ENCODE results near the gene PHLDA2.

Gene PHLDA2

DNA sequence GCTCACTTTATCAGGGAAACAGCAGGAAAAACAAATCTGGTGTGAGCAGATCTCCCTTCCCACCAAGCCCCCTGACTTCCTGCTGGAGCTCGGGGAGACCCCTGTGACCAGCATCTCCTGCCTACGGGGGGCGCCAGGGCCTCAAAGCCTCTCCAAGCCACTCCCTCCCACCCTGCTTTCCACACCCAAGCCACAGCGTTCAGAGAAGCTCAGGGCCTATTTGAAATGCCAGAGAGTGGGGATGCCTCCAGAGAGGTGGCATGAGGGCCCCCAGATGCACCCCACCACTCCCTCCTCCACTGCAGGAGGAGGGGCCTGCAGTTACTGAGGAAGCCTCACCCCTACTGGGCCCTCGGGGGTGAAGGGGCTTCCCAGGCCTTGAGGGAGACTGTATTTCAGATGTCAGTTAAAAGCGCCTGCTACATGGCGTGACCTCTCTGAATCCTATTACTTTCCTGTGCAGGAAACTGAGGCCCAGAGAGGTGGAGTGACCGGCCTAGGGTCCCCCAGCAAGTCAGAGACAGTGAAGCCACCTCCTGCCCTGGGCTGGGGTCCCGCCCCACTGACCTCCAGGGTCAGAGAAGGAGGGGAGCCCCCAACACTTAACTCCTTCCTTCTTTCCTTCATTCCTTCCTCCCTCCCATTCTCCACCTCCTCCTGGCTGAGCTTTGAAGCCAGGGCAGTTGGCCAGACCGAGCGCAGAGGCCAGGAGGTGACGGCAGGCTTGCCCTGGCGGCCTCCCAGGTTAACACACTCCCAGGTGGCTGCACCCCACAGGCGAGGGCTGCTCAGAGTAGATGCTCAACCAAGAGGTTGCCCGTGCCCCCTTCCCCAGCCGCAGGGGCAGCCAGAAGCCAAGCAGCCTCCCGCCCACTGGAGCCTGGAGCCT is 37.6 kb downstream of the PHLDA2 start:
- H3K27me3 ChIP-seq (ENCODE audit: control insufficient read depth, insufficient read depth, low read length) = no peaks in the 10 kb centered on the region
- H3K9ac ChIP-seq (ENCODE audit: low read length) = peak overlapping the region; percentile 39
- H3K4me1 ChIP-seq (ENCODE audit: control insufficient read depth, insufficient read depth, low read length) = peaks cover 4% of the 10 kb centered on the region
- no peak overlapping the region for H3K27ac ChIP-seq (ENCODE audit: low read depth, low read length)
- no peaks in the 10 kb centered on the region for H3K36me3 ChIP-seq (ENCODE audit: control insufficient read depth, insufficient read depth, low read length)
- peak overlapping the region; percentile 47 for H3K4me3 ChIP-seq (ENCODE audit: low read length)

GRCh38 chr11:2890466-2891294 is 38.5 kb downstream of the PHLDA2 start:
- no peak overlapping the region for H3K4me3 ChIP-seq (ENCODE audit: low read length)
- H3K27ac ChIP-seq (ENCODE audit: low read depth, low read length) = no peak overlapping the region
- peaks cover 7% of the 10 kb centered on the region for H3K4me1 ChIP-seq (ENCODE audit: control insufficient read depth, insufficient read depth, low read length)
- no peaks in the 10 kb centered on the region for H3K27me3 ChIP-seq (ENCODE audit: control insufficient read depth, insufficient read depth, low read length)
- H3K36me3 ChIP-seq (ENCODE audit: control insufficient read depth, insufficient read depth, low read length) = no peaks in the 10 kb centered on the region
- no peak overlapping the region for H3K9ac ChIP-seq (ENCODE audit: low read length)

GRCh38 chr11:2889362-2890273 is 39.6 kb downstream of the PHLDA2 start:
- no peak overlapping the region for H3K4me3 ChIP-seq (ENCODE audit: low read length)
- H3K9ac ChIP-seq (ENCODE audit: low read length) = no peak overlapping the region
- H3K36me3 ChIP-seq (ENCODE audit: control insufficient read depth, insufficient read depth, low read length) = no peaks in the 10 kb centered on the region
- no peak overlapping the region for H3K27ac ChIP-seq (ENCODE audit: low read depth, low read length)
- peaks cover 10% of the 10 kb centered on the region for H3K4me1 ChIP-seq (ENCODE audit: control insufficient read depth, insufficient read depth, low read length)
- no peaks in the 10 kb centered on the region for H3K27me3 ChIP-seq (ENCODE audit: control insufficient read depth, insufficient read depth, low read length)

- H3K36me3 ChIP-seq (ENCODE audit: control insufficient read depth, insufficient read depth, low read length) = no peaks in the 10 kb centered on the region
- no peak overlapping the region for H3K4me3 ChIP-seq (ENCODE audit: low read length)
- no peak overlapping the region for H3K9ac ChIP-seq (ENCODE audit: low read length)
- H3K27ac ChIP-seq (ENCODE audit: low read depth, low read length) = no peak overlapping the region
- H3K4me1 ChIP-seq (ENCODE audit: control insufficient read depth, insufficient read depth, low read length) = peaks cover 10% of the 10 kb centered on the region
- H3K27me3 ChIP-seq (ENCODE audit: control insufficient read depth, insufficient read depth, low read length) = no peaks in the 10 kb centered on the region
Observed at GRCh38 chr11:2888266-2888968, 40.8 kb downstream of the PHLDA2 start.

DNA sequence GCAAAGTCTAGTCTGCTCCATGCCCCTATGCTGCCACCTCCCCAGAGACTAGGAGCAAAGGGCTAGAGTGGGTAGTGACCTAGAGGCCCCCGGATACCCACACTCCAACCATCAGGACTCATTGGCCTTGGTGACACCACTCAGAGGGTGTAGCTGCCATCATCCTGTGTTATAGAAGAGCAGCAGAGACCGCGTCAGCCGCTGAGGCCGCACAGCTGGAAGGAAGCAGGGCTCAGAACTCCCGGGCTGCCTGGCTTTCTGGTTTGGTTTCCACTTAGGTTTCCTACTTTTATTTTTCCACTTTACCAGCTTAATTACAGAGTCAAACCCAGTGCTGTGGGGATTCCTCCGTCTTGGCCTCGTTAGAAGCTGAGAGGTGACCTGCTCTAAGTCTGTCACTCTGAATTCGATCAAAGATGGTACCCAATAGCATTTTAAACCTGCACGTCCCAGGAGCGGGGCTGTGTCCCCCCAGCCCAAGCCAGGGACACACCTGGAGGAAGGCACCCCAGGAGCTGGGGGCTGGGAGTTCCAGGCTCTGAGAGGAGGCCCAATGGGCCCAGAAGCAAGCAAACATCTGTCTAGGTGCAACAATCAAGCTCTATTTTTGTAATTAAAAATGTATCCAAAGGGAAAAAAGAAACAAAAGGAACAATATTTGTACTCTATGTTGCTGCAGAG is 41.6 kb downstream of the PHLDA2 start:
- Histone ChIP-seq H3K4me3 (ENCODE audit: low read length) (no peak overlapping the region), H3K36me3 (ENCODE audit: control insufficient read depth, insufficient read depth, low read length) (no peaks in the 10 kb centered on the region), H3K27me3 (ENCODE audit: control insufficient read depth, insufficient read depth, low read length) (no peaks in the 10 kb centered on the region), H3K9ac (ENCODE audit: low read length) (no peak overlapping the region), H3K27ac (ENCODE audit: low read depth, low read length) (peak overlapping the region; percentile 30), H3K4me1 (ENCODE audit: control insufficient read depth, insufficient read depth, low read length) (peaks cover 10% of the 10 kb centered on the region)

GRCh38 chr11:2886936-2887335 is 42.3 kb downstream of the PHLDA2 start:
- H3K4me1 ChIP-seq (ENCODE audit: control insufficient read depth, insufficient read depth, low read length) = peaks cover 9% of the 10 kb centered on the region
- H3K27me3 ChIP-seq (ENCODE audit: control insufficient read depth, insufficient read depth, low read length) = no peaks in the 10 kb centered on the region
- H3K9ac ChIP-seq (ENCODE audit: low read length) = no peak overlapping the region
- H3K36me3 ChIP-seq (ENCODE audit: control insufficient read depth, insufficient read depth, low read length) = no peaks in the 10 kb centered on the region
- H3K27ac ChIP-seq (ENCODE audit: low read depth, low read length) = peak overlapping the region; percentile 76
- H3K4me3 ChIP-seq (ENCODE audit: low read length) = no peak overlapping the region

DNA sequence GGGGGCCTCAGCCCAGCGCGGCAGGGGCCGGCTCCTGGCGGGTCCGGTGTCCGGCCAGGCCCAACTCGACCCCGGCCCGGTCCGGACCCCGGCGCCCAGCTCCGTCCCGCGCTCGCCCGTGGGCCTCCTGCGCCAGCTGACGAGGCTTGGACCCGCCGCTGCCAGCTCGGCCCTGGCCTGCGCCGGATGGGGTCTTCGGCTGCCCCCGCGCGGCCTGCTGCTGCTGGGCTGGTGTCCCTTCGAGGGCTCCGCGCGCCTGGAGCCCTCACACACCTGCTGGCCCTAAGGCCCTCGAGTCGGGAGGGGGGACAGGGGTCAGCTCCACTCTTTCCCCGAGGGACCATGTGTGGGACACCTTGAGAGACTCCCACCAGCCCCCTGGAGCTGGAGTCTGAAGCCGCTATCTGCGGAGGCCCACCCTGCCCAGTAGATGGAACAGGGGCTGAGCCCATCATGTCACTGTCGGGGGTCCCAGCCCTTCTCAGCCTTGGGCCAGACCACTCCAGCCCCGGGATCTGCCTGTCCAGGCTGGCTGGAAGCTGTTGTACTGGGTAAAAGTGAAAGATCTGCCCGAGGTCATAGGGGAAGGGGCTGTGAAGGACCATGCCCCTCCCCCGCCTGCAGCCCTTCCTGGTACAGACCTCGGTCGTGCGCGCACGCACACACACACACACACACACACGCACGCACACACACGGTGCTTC is 42.9 kb downstream of the PHLDA2 start:
- H3K36me3 ChIP-seq (ENCODE audit: control insufficient read depth, insufficient read depth, low read length) = no peaks in the 10 kb centered on the region
- no peaks in the 10 kb centered on the region for H3K27me3 ChIP-seq (ENCODE audit: control insufficient read depth, insufficient read depth, low read length)
- peak overlapping the region; percentile 76 for H3K27ac ChIP-seq (ENCODE audit: low read depth, low read length)
- peak overlapping the region; percentile 24 for H3K4me3 ChIP-seq (ENCODE audit: low read length)
- peak overlapping the region; percentile 49 for H3K9ac ChIP-seq (ENCODE audit: low read length)
- peaks cover 6% of the 10 kb centered on the region for H3K4me1 ChIP-seq (ENCODE audit: control insufficient read depth, insufficient read depth, low read length)

GRCh38 chr11:2885678-2886081 is 43.5 kb downstream of the PHLDA2 start, which contains the start of gene CDKN1C:
Gene CDKN1C (minus strand): TSS chr11:2885775. CDS start chr11:2885456, 319 bp downstream.
- Histone ChIP-seq H3K36me3 (ENCODE audit: control insufficient read depth, insufficient read depth, low read length) (no peaks in the 10 kb centered on the region), H3K4me1 (ENCODE audit: control insufficient read depth, insufficient read depth, low read length) (peaks cover 6% of the 10 kb centered on the region), H3K9ac (ENCODE audit: low read length) (peak within 1 kb of the TSS; percentile 49), H3K4me3 (ENCODE audit: low read length) (peak within 1 kb of the TSS; percentile 92), H3K27me3 (ENCODE audit: control insufficient read depth, insufficient read depth, low read length) (no peaks in the 10 kb centered on the region), H3K27ac (ENCODE audit: low read depth, low read length) (peak within 1 kb of the TSS; percentile 90)

- H3K9ac ChIP-seq (ENCODE audit: low read length) = peak overlapping the region; percentile 33
- H3K4me3 ChIP-seq (ENCODE audit: low read length) = peak overlapping the region; percentile 92
- peaks cover 6% of the 10 kb centered on the region for H3K4me1 ChIP-seq (ENCODE audit: control insufficient read depth, insufficient read depth, low read length)
- no peaks in the 10 kb centered on the region for H3K27me3 ChIP-seq (ENCODE audit: control insufficient read depth, insufficient read depth, low read length)
- peak overlapping the region; percentile 90 for H3K27ac ChIP-seq (ENCODE audit: low read depth, low read length)
- H3K36me3 ChIP-seq (ENCODE audit: control insufficient read depth, insufficient read depth, low read length) = no peaks in the 10 kb centered on the region
Observed at GRCh38 chr11:2885017-2885677, 44.1 kb downstream of the PHLDA2 start.

DNA sequence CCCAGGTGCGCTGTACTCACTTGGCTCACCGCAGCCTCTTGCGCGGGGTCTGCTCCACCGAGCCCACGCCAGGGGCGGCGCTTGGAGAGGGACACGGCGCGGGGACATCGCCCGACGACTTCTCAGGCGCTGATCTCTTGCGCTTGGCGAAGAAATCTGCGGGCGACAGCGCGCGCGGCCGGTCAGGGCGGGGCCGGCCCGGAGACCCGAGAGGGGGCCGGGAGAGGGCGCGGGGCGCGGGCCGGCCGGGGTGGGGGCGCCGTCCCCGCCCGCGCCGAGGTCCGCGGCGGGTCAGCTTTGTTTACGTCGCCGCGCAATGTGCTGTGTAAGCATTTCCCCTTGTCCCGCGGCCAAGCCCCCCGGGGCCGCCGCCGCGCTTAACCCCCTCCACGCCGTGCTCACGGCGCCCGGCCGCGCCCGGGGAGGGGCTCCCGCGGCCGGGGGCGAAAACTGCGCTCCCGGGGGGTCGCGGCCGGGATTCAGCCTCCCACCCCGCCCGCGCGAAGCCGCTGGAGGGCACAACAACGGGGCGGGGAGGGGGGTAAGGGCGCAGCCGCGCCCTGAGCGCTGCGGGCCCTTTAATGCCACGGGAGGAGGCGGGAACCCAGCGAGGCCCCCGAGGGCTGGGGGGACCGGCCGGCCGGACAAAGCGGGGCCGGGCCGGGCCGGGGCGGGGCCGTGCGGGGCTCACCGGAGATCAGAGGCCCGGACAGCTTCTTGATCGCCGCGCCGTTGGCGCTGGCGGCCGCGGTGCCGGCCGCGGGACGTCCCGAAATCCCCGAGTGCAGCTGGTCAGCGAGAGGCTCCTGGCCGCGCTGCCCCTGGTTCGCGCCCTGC is 45.0 kb downstream of the PHLDA2 start:
- no peaks in the 10 kb centered on the region for H3K36me3 ChIP-seq (ENCODE audit: control insufficient read depth, insufficient read depth, low read length)
- no peaks in the 10 kb centered on the region for H3K27me3 ChIP-seq (ENCODE audit: control insufficient read depth, insufficient read depth, low read length)
- H3K9ac ChIP-seq (ENCODE audit: low read length) = no peak overlapping the region
- H3K4me1 ChIP-seq (ENCODE audit: control insufficient read depth, insufficient read depth, low read length) = peaks cover 6% of the 10 kb centered on the region
- H3K4me3 ChIP-seq (ENCODE audit: low read length) = peak overlapping the region; percentile 65
- H3K27ac ChIP-seq (ENCODE audit: low read depth, low read length) = peak overlapping the region; percentile 79

All from rectal smooth muscle tissue (tissue), 1 donor.